Measurements from ENCODE around the gene CHEK1.

- TF ChIP-seq CTCF (IDR thresholded peaks at IDR 0.05) (no peak), POLR2A (IDR thresholded peaks at IDR 0.05) (no peak)
These were observed 38.9 kb downstream of the CHEK1 start for GRCh38 chr11:125663910-125664309.
